ENCODE measurements around the gene FETUB. TPM values are rescaled to one million over a fixed set of nuclear protein-coding genes. Genes with fewer than 3 reads are reported as not detected.

The FETUB gene
- total and polyA plus RNA-seq, 2 of the 4 experiments (the other 2 are of a cell fraction), result not detected

- in situ Hi-C loops (cut with MboI; ENCODE audit: low sequenced_read_pairs) (no loop called here), intact Hi-C loops (cut with micrococcal nuclease) (no loop called here), dilution Hi-C loops (cut with HindIII; ENCODE audit: low sequenced_read_pairs, unreplicated experiment) (no loop called here)
- Histone ChIP-seq H2AK5ac (ENCODE audit: low read depth, low read length) (no peak overlapping the region), H3K9me3 (ENCODE audit: control insufficient read depth, insufficient read depth, low read length) (no peaks in the 10 kb centered on the region), H3K4me1 (ENCODE audit: control insufficient read depth, insufficient read depth, low read length) (no peaks in the 10 kb centered on the region), H3K4me2 (ENCODE audit: low read depth, low read length) (no peak overlapping the region), H4K91ac (ENCODE audit: insufficient read depth, low read depth, low read length) (no peak overlapping the region), H3K4ac (ENCODE audit: low read depth, low read length) (no peak overlapping the region), H4K20me1 (ENCODE audit: insufficient read depth, low read length) (no peaks in the 10 kb centered on the region), H4K5ac (ENCODE audit: low read depth, low read length) (no peak overlapping the region), H2BK15ac (ENCODE audit: low read depth, low read length) (no peak overlapping the region), H2BK20ac (ENCODE audit: low read depth, low read length) (no peak overlapping the region), H3K56ac (ENCODE audit: extremely low read depth, insufficient read depth, low read length) (no peak overlapping the region), H2BK5ac (ENCODE audit: low read depth, low read length, poor library complexity, severe bottlenecking) (no peak overlapping the region), H4K8ac (ENCODE audit: low read depth in 2 of 2, low read length in 2 of 2) (no peak overlapping the region), H2BK120ac (ENCODE audit: low read depth, low read length) (no peak overlapping the region), H3K4me3 (ENCODE audit: insufficient read depth, low read depth, low read length) (no peak overlapping the region), H3K9me1 (ENCODE audit: insufficient read depth, low read length) (no peaks in the 10 kb centered on the region), H3K18ac (ENCODE audit: low read depth, low read length) (no peak overlapping the region), H3K36me3 (ENCODE audit: control insufficient read depth, insufficient read depth, low read length) (no peaks in the 10 kb centered on the region), H3K79me1 (ENCODE audit: low read depth in 1 of 2, low read length in 2 of 2) (no peaks in the 10 kb centered on the region), H2AFZ (replicated peaks; ENCODE audit: low read length, poor library complexity) (peak overlapping the region; percentile 46), H3K14ac (replicated peaks; ENCODE audit: low read depth, low read length) (no peak overlapping the region), H3K27me3 (ENCODE audit: control insufficient read depth, insufficient read depth, low read length) (peaks cover 5% of the 10 kb centered on the region), H3K27ac (ENCODE audit: insufficient read depth, low read length) (no peak overlapping the region), H3K9ac (ENCODE audit: low read depth, low read length) (no peak overlapping the region), H2AK9ac (replicated peaks; ENCODE audit: low read depth, low read length, poor library complexity) (no peak overlapping the region), H3K23ac (ENCODE audit: low read depth, low read length) (no peak overlapping the region)
- WGBS, 2 experiments (ENCODE audit: extremely low coverage in 2 of 2, insufficient read length in 1 of 2), result 30% methylated on average over 2 of the region's 6 CpGs; no CpG with 5 or more reads in 1 of the 2 experiments
- ATAC-seq (ENCODE audit: low read depth) (no peak), DNase-seq (no peak)
- no TSS peak for BruUV-seq (replicated peaks)
- POLR2A ChIA-PET (ENCODE audit: unreplicated experiment), result no interaction called here
- no peak for TF ChIP-seq SMC3 (IDR thresholded peaks at IDR 0.05; ENCODE audit: low read depth, low read length)
- no peak for TF ChIP-seq RFX5 (IDR thresholded peaks at IDR 0.05; ENCODE audit: low read depth, low read length)
- no peak for TF ChIP-seq MAFK (IDR thresholded peaks at IDR 0.05; ENCODE audit: low read depth, low read length)
- TF ChIP-seq ELK1 (IDR thresholded peaks at IDR 0.05; ENCODE audit: borderline replicate concordance, low read depth, low read length), result no peak
- no peak for TF ChIP-seq CEBPB (IDR thresholded peaks at IDR 0.05; ENCODE audit: low read depth, low read length)
- TF ChIP-seq, protein P1, sequence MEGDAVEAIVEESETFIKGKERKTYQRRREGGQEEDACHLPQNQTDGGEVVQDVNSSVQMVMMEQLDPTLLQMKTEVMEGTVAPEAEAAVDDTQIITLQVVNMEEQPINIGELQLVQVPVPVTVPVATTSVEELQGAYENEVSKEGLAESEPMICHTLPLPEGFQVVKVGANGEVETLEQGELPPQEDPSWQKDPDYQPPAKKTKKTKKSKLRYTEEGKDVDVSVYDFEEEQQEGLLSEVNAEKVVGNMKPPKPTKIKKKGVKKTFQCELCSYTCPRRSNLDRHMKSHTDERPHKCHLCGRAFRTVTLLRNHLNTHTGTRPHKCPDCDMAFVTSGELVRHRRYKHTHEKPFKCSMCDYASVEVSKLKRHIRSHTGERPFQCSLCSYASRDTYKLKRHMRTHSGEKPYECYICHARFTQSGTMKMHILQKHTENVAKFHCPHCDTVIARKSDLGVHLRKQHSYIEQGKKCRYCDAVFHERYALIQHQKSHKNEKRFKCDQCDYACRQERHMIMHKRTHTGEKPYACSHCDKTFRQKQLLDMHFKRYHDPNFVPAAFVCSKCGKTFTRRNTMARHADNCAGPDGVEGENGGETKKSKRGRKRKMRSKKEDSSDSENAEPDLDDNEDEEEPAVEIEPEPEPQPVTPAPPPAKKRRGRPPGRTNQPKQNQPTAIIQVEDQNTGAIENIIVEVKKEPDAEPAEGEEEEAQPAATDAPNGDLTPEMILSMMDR (conservative IDR thresholded peaks at IDR 0.05; ENCODE audit: low read depth, low read length), result no peak
- TF ChIP-seq RCOR1 (IDR thresholded peaks at IDR 0.05; ENCODE audit: insufficient replicate concordance, low read length), result no peak
- no peak for TF ChIP-seq FOS (IDR thresholded peaks at IDR 0.05; ENCODE audit: low read depth, low read length)
- TF ChIP-seq BHLHE40 (IDR thresholded peaks at IDR 0.05; ENCODE audit: low read depth, low read length), result no peak
- no peak for TF ChIP-seq RAD21 (IDR thresholded peaks at IDR 0.05; ENCODE audit: low read length)
- no peak for TF ChIP-seq CHD1 (IDR thresholded peaks at IDR 0.05; ENCODE audit: low read depth, low read length)
- no peak for TF ChIP-seq POLR2A (IDR thresholded peaks at IDR 0.05; ENCODE audit: low read depth, low read length)
- no peak for TF ChIP-seq MAZ (IDR thresholded peaks at IDR 0.05; ENCODE audit: borderline replicate concordance, low read depth, low read length)
- TF ChIP-seq NFE2L2 (IDR thresholded peaks at IDR 0.05; ENCODE audit: low read depth, low read length), result no peak
- no peak for TF ChIP-seq USF2 (IDR thresholded peaks at IDR 0.05; ENCODE audit: low read depth, low read length)
- TF ChIP-seq MXI1 (IDR thresholded peaks at IDR 0.05; ENCODE audit: borderline replicate concordance, low read depth, low read length), result no peak
- CTCF ChIA-PET, result no interaction called here
Measured at GRCh38 chr3:186653984-186654383, 13.8 kb downstream of the FETUB start.

Data from IMR-90 (cell line).